ENCODE results near the gene ZSWIM9. TPM values are rescaled to one million over a fixed set of nuclear protein-coding genes. Genes with fewer than 3 reads are reported as not detected.

The ZSWIM9 gene
- total RNA-seq, 1 donor from 2014 or later = 4.5 TPM

DNA sequence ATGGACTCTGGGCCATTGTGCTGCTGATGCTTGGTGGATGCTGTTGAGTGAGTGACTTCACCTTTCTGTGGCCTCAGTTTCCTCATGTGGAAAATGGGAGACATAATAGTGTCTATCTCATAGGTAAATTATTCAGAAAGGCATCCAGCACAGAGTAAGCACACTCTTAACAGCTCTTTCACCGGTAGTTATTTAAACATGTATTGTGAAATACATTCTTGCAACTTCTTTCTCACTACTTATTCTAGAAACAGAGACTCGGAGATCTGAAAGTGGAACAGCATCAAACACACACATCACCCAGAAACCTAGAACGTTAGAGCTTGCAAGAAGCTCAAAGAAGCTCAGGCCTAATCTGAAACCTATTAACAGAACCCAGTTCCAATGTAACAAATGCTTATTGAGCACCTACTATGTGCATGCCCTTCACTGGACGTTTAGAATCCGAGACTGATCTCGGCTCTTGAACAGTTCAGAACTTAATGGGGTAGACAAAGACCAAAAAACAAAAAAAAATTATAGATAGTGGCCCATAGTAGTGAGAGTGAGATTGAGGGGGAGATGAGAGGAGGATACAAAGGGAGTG, 4.1 kb downstream of the ZSWIM9 start:
- no peak for DNase-seq (ENCODE audit: low read depth, low spot score)

DNA sequence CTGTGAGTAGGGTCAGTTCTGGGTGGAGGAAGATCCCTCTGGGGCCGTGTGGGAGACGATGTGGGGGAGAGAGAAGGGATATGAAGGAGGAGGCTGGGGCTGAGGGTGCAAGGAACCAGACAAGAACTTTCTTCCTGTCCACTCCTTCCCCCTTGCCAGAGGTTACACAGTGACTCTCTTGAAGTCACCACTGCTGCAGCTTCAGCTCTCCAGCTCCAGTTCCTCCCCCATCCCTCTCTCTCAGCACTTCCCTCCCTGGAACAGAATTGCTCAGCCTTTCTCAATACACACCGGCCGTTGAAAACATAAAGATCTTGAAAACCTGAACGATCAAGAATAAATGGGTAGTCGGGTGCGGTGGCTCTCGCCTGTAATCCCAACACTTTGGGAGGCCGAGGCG, 5.1 kb downstream of the ZSWIM9 start:
- no peak for DNase-seq (ENCODE audit: low read depth, low spot score)

DNA sequence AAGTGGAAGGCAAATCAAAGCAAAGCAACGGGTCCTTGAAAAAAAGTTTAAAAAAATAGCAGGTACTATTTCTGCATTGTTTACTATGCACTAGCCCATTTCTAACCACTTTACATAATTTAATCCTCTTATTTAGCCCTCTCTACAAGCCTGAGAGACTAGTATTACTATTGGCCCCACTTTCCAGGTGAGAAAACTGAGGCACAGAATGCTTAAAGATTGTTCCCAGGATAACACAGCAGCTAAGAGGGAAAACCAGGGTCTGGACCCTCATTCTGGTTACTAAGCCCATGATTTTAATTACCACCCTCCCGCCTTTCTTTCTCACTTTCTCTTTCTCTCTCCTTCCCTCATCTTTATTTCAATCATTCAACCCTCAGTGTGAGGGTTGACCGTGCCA, 5.7 kb downstream of the ZSWIM9 start:
- no peak for DNase-seq (ENCODE audit: low read depth, low spot score)

- no peak for DNase-seq (ENCODE audit: low read depth, low spot score)
Measured at GRCh38 chr19:48181505-48181904, 11.0 kb downstream of the ZSWIM9 start.

DNA sequence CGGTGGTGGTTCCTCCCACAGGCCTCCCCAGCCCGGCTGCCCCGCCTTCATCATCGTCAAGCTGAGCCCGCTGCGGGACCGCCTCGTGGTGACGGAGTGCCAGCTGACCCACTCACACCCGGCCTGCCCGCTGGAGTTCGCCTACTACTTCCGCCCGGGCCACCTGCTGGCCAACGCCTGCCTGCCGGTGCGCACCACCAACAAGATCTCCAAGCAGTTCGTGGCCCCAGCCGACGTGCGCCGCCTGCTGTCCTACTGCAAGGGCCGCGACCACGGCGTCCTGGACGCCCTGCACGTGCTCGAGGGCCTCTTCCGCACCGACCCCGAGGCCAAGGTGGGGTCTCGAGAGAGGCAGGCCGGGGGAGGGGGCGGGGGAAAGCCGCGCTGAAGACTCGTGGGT, 12.0 kb downstream of the ZSWIM9 start:
- DNase-seq (ENCODE audit: low read depth, low spot score) = no peak

GRCh38 chr19:48183356-48183755, 12.9 kb downstream of the ZSWIM9 start:
- DNase-seq (ENCODE audit: low read depth, low spot score) = no peak

DNA sequence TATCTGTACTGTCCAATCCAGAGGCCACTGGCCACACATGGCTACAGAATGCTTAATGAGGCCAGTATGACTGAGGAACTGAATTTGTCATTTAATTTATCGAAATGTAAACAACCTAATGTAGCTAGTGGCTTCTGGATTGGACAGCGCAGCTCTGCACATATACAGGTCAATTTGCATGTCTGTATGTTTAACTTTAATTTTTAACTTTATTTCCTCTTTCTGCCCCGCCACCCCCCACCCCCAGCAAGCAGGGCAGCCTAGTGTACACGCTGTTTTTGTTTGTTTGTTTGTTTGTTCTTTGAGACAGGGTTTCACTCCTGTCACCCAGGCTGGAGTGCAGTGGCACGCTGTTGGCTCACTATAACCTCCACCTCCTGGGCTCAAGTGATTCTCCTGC, 15.5 kb downstream of the ZSWIM9 start:
- no peak for DNase-seq (ENCODE audit: low read depth, low spot score)

GRCh38 chr19:48186541-48186991, 16.1 kb downstream of the ZSWIM9 start:
- no peak for DNase-seq (ENCODE audit: low read depth, low spot score)

DNA sequence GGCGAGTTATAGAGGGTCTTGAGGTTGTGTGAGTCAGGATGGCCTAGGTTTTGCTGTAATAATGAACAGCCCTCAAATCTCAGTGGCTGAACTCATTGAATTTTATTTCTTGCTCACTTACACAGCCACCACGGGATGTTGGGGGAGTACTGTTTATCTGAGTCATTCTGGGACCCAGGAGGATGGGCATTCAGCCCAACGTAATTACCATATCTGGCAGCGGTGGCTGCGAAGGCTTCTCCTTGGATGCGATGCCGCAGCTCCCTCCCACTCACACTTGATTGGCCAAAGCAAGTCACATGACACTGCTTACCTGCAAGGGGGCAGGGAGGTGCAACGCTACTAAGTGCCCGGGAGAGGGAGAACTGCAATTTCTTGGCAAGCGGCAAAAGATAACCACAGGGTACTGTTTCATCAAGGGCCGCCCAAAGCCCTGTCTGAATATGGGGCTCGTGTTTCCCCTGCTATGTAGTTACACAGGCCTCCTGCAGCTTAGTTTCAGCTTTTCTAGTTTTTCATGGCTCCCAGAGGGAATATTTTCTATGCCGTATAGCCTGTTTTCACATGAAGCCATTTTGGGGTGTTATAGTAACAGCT, 19.9 kb downstream of the ZSWIM9 start:
- no peak for DNase-seq (ENCODE audit: low read depth, low spot score)

GRCh38 chr19:48190885-48191284, 20.4 kb downstream of the ZSWIM9 start:
- DNase-seq (ENCODE audit: low read depth, low spot score) = no peak

DNA sequence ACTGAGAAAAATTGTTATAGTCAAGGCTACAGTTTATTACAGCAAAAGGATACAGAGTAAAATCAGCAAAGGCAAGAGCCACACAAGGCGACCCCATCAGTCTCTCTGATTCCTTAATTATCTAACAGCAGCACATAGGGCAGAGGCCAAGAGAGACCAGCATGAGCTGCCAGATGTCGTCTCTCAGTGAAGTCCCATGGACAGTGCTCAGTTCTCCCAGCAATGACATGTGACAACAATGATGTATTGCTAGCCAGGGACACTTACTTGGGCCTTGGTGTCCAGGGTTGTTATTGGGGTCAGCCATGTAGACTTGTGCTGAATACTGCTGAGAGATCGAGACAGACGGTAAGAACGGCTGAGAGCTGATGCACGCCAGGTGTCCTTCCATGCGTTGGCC, 22.3 kb downstream of the ZSWIM9 start:
- no peak for DNase-seq (ENCODE audit: low read depth, low spot score)

GRCh38 chr19:48194041-48194843, 23.8 kb downstream of the ZSWIM9 start:
- DNase-seq (ENCODE audit: low read depth, low spot score) = no peak

DNA sequence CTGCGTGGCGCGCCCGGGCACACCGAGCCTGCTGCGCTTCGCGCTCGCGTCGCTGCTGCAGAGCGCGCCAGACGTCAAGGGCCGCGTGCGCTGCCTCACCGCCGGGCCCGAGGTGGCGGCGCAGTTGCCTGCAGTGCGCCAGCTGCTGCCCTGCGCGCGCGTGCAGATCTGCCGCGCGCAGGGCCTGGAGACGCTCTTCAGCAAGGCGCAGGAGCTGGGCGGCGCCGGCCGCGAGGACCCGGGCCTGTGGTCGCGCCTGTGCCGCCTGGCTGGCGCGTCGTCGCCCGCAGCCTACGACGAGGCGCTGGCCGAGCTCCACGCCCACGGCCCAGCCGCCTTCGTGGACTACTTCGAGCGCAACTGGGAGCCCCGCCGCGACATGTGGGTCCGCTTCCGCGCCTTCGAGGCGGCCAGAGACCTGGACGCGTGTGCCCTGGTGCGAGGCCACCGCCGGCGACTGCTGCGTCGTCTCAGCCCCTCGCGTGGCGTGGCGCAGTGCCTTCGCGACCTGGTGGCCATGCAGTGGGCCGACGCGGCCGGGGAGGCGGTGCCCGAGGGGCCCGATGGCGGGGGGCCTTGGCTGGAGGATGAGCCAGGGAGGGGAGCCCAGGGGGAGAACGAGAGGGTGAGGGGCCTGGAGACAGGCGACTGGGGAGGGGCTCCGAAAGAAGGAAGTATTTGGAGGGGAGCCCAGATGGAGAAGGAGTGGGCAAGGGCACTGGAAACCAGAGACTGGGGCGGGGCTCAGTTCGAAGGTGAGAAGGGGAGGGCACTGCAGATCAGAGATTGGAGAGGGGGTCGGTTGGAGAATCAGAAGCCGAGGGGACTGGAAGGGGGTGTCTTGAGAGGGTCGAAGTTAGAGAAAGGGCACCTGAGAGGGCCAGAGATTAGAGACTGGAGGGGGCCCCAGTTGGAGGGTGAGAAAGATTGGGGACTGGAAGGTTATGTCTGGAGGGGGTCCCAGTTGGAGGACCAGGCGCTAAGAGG, 24.7 kb downstream of the ZSWIM9 start:
- no peak for DNase-seq (ENCODE audit: low read depth, low spot score)

DNA sequence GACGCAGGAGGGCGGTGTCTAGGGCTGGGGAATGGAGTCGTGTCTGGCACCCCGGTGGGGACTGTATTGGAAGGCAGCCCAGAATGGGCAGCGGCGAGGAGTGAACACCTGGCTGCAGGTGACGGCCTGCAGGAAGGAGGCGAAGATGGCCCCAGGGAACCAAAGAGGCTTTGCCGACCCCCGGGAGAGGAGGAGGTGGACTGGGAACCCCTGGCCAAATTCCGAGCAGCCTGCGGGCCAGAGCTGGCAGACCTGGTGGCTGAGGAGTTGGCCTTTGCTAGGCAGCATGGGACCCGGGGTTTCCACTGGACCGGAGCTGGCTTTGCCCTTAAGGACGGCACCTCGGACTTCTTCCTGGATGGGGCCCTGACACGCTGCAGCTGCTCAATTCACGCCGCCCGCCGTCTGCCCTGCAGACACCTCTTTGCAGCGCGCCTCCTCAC, 25.9 kb downstream of the ZSWIM9 start:
- no peak for DNase-seq (ENCODE audit: low read depth, low spot score)

- DNase-seq (ENCODE audit: low read depth, low spot score) = no peak
Measured at GRCh38 chr19:48196933-48197665, 26.6 kb downstream of the ZSWIM9 start.

DNA sequence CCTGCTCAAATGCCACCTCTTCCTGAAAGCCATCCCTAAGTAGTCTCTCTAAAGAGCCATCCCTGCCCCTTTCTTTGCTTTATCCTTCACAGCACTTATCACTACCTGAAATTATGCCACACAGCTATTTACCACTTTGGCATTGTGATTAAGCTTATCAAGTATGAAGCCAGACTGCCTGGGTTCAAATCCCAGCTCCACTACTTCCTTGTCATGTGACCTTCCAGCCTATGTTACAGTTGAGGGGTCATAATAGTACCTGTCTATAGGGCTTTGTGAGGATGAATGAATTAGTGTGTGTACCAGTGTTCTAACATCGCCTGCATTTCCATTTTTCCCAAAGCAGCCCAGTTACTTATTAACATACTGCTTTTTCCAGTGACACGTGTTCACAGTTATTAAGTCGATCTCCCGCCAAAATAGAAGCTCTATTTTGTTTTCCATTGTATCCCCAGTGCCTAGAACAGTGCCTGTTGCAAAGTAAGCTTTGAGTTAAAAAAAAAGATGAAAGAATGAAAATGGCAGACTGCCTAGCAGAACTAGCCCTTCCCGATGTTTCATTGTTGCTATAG, 32.8 kb downstream of the ZSWIM9 start:
- DNase-seq (ENCODE audit: low read depth, low spot score) = no peak

- DNase-seq (ENCODE audit: low read depth, low spot score) = peak; percentile 89
Measured at GRCh38 chr19:48203794-48204628, 33.5 kb downstream of the ZSWIM9 start.

GRCh38 chr19:48206397-48207093, 36.1 kb downstream of the ZSWIM9 start:
- no peak for DNase-seq (ENCODE audit: low read depth, low spot score)

DNA sequence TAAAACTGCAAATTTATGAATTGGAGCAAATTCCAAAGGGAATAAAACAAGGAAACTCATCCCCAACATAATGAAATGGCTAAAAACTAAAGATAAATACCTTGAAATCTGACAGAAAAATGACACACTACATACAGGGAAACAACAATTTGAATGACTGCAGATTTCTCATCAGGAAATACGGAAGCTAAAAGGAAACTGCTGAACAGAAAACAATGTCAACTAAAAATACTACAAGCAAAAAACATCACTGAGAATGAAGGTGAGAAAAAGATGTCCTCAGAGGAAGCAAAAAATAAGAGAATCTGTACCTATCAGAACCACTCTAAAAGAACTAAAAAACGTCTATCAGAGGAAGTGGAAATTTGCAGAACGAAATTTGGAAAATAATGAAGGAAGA, 39.5 kb downstream of the ZSWIM9 start:
- peak; percentile 40 for DNase-seq (ENCODE audit: low read depth, low spot score)
